NCI-H345 treated with DMSO at 0.1 percent for 48 hours (cell line): ENCODE measurements around the gene CA6.
A peak's percentile ranks its signal among the peaks of the same experiment; 100 is the strongest.
"Not testable (repeated sequence)": the region's sequence is repeated elsewhere in the genome, so short reads cannot be mapped to it uniquely, and the experiment has no call there.

Experiments
- DNase-seq: peaks from one replicate; lab custom pipeline; 2025; ENCODE audit not compliant: unreplicated experiment; lab: John Stamatoyannopoulos, UW

Gene CA6

GRCh38 chr1:9004031-9004699 is 58.5 kb downstream of the CA6 start:
- no peak for DNase-seq

- peak; percentile 2 for DNase-seq
Observed at GRCh38 chr1:9004700-9005394, 59.2 kb downstream of the CA6 start.

- DNase-seq: no peak
Observed at GRCh38 chr1:9005395-9005708, 59.7 kb downstream of the CA6 start.

- DNase-seq: no peak
Observed at GRCh38 chr1:9006956-9007615, 61.4 kb downstream of the CA6 start.

- no peak for DNase-seq
Observed at GRCh38 chr1:9008236-9008635, 62.6 kb downstream of the CA6 start.

- DNase-seq: no peak
Observed at GRCh38 chr1:9009438-9010370, 64.0 kb downstream of the CA6 start.

GRCh38 chr1:9010781-9011323 is 65.2 kb downstream of the CA6 start:
- DNase-seq: no peak

- DNase-seq: no peak
Observed at GRCh38 chr1:9013819-9014218, 68.2 kb downstream of the CA6 start.

- no peak for DNase-seq
Observed at GRCh38 chr1:9014475-9015375, 69.1 kb downstream of the CA6 start.

GRCh38 chr1:9016455-9016854 is 70.8 kb downstream of the CA6 start:
- no peak for DNase-seq

- no peak for DNase-seq
Observed at GRCh38 chr1:9018333-9018732, 72.7 kb downstream of the CA6 start.

- DNase-seq: no peak
Observed at GRCh38 chr1:9019896-9020295, 74.2 kb downstream of the CA6 start.

GRCh38 chr1:9020305-9020704 is 74.6 kb downstream of the CA6 start:
- DNase-seq: no peak

GRCh38 chr1:9022026-9022738 is 76.5 kb downstream of the CA6 start:
- not testable (repeated sequence) for DNase-seq

GRCh38 chr1:9022773-9023172 is 77.1 kb downstream of the CA6 start:
- DNase-seq: no peak
